HEK293 (cell line): ENCODE measurements around the gene STX16.

ENCODE experiments used
- BCL11B ChIP-seq: fragments of 450-650 bp; formaldehyde crosslinking; IDR thresholded peaks from 2 replicates; pipeline ENCODE4 v1.5.1; 2016; ENCODE audit warnings: low read depth, missing biosample characterization, missing genetic modification characterization
- GLI2 ChIP-seq: fragments of 450-650 bp; formaldehyde crosslinking; IDR thresholded peaks from 2 replicates; pipeline ENCODE4; 2017; ENCODE audit warnings: missing biosample characterization, missing genetic modification characterization, low read depth, borderline replicate concordance
- GLI4 ChIP-seq: fragments of 450-650 bp; formaldehyde crosslinking; IDR thresholded peaks from 2 replicates; pipeline ENCODE4 v1.5.1; 2016; ENCODE audit warnings: missing biosample characterization, missing genetic modification characterization
- GLIS2 ChIP-seq: fragments of 450-650 bp; formaldehyde crosslinking; IDR thresholded peaks from 2 replicates; pipeline ENCODE4 v1.5.1; 2016; ENCODE audit warnings: missing biosample characterization, missing genetic modification characterization
- KLF10 ChIP-seq: fragments of 450-650 bp; IDR thresholded peaks from 2 replicates; pipeline ENCODE4 v1.5.1; 2018; ENCODE audit warnings: missing biosample characterization, mild to moderate bottlenecking, missing genetic modification characterization
- SCRT1 ChIP-seq: fragments of 450-650 bp; formaldehyde crosslinking; IDR thresholded peaks from 2 replicates; pipeline ENCODE4 v1.5.1; 2016; ENCODE audit warnings: missing biosample characterization, missing genetic modification characterization, borderline replicate concordance
- SP3 ChIP-seq: fragments of 450-650 bp; formaldehyde crosslinking; IDR thresholded peaks from 2 replicates; pipeline ENCODE4 v1.5.1; 2016; ENCODE audit warnings: missing biosample characterization, missing genetic modification characterization
- ZBTB21 ChIP-seq: fragments of 450-650 bp; formaldehyde crosslinking; IDR thresholded peaks from 2 replicates; pipeline ENCODE4 v1.5.1; 2017; ENCODE audit warnings: missing biosample characterization, missing genetic modification characterization
- ZFP37 ChIP-seq: fragments of 450-650 bp; formaldehyde crosslinking; IDR thresholded peaks from 2 replicates; pipeline ENCODE4 v1.5.1; 2016; ENCODE audit warnings: missing biosample characterization, missing genetic modification characterization
- ZNF112 ChIP-seq: fragments of 450-650 bp; formaldehyde crosslinking; IDR thresholded peaks from 2 replicates; pipeline ENCODE4 v1.5.0; 2017; ENCODE audit warnings: missing biosample characterization, missing genetic modification characterization
- ZNF132 ChIP-seq: fragments of 450-650 bp; formaldehyde crosslinking; IDR thresholded peaks from 2 replicates; pipeline ENCODE4 v1.5.1; 2017; ENCODE audit warnings: missing biosample characterization, missing genetic modification characterization, borderline replicate concordance
- ZNF239 ChIP-seq: fragments of 450-650 bp; formaldehyde crosslinking; IDR thresholded peaks from 2 replicates; pipeline ENCODE4 v1.5.1; 2016; ENCODE audit warnings: missing biosample characterization, missing genetic modification characterization
- ZNF302 ChIP-seq: fragments of 450-650 bp; formaldehyde crosslinking; IDR thresholded peaks from 2 replicates; pipeline ENCODE4 v1.5.1; 2016; ENCODE audit warnings: missing biosample characterization, missing genetic modification characterization, low read depth
- ZNF391 ChIP-seq: fragments of 450-650 bp; formaldehyde crosslinking; IDR thresholded peaks from 2 replicates; pipeline ENCODE4 v1.5.1; 2016; ENCODE audit warnings: low read depth, missing biosample characterization, missing genetic modification characterization, borderline replicate concordance
- ZNF416 ChIP-seq: fragments of 450-650 bp; formaldehyde crosslinking; IDR thresholded peaks from 2 replicates; pipeline ENCODE4 v1.5.1; 2016; ENCODE audit warnings: missing biosample characterization, missing genetic modification characterization
- ZNF555 ChIP-seq: fragments of 450-650 bp; formaldehyde crosslinking; conservative IDR thresholded peaks from 2 replicates; pipeline ENCODE4 v1.5.1; 2017; ENCODE audit warnings: missing biosample characterization, mild to moderate bottlenecking, missing genetic modification characterization, inconsistent platforms
- ZNF558 ChIP-seq: fragments of 450-650 bp; formaldehyde crosslinking; IDR thresholded peaks from 2 replicates; pipeline ENCODE4 v1.5.1; 2016; ENCODE audit warnings: missing biosample characterization, missing genetic modification characterization
- ZNF600 ChIP-seq: fragments of 450-650 bp; formaldehyde crosslinking; IDR thresholded peaks from 2 replicates; pipeline ENCODE4 v1.5.1; 2016; ENCODE audit warnings: missing biosample characterization, missing genetic modification characterization
- ZNF626 ChIP-seq: fragments of 450-650 bp; sonication (Bioruptor Pico); formaldehyde crosslinking; IDR thresholded peaks from 2 replicates; pipeline ENCODE4 v1.5.1; 2018; ENCODE audit warnings: missing biosample characterization, missing genetic modification characterization, inconsistent platforms
- ZNF791 ChIP-seq: fragments of 450-650 bp; formaldehyde crosslinking; IDR thresholded peaks from 2 replicates; pipeline ENCODE4 v1.5.1; 2016; ENCODE audit warnings: missing biosample characterization, missing genetic modification characterization
- ZNF830 ChIP-seq: fragments of 450-650 bp; IDR thresholded peaks from 2 replicates; pipeline ENCODE4 v1.5.0; 2018; ENCODE audit warnings: missing biosample characterization, missing genetic modification characterization, low read depth, mild to moderate bottlenecking, moderate library complexity
- ZXDB ChIP-seq: fragments of 450-650 bp; formaldehyde crosslinking; IDR thresholded peaks from 2 replicates; pipeline ENCODE4 v1.5.1; 2016; ENCODE audit warnings: missing biosample characterization, missing genetic modification characterization
- TF ChIP-seq, protein P1 (sequence below): fragments of 450-650 bp; formaldehyde crosslinking; IDR thresholded peaks from 2 replicates; pipeline ENCODE4 v1.5.1; 2016; ENCODE audit warnings: missing biosample characterization, missing genetic modification characterization
- TF ChIP-seq, protein P2 (sequence below): fragments of 450-650 bp; formaldehyde crosslinking; IDR thresholded peaks from 2 replicates; pipeline ENCODE4 v1.5.1; 2016; ENCODE audit warnings: missing biosample characterization, missing genetic modification characterization
- TF ChIP-seq, protein P3 (sequence below): fragments of 450-650 bp; formaldehyde crosslinking; IDR thresholded peaks from 2 replicates; pipeline ENCODE4 v1.5.1; 2016; ENCODE audit warnings: missing biosample characterization, missing genetic modification characterization
- TF ChIP-seq, protein P4 (sequence below): fragments of 450-650 bp; formaldehyde crosslinking; conservative IDR thresholded peaks from 2 replicates; pipeline ENCODE4 v1.5.1; 2016; ENCODE audit warnings: low read depth, missing biosample characterization, missing genetic modification characterization

Gene STX16

DNA sequence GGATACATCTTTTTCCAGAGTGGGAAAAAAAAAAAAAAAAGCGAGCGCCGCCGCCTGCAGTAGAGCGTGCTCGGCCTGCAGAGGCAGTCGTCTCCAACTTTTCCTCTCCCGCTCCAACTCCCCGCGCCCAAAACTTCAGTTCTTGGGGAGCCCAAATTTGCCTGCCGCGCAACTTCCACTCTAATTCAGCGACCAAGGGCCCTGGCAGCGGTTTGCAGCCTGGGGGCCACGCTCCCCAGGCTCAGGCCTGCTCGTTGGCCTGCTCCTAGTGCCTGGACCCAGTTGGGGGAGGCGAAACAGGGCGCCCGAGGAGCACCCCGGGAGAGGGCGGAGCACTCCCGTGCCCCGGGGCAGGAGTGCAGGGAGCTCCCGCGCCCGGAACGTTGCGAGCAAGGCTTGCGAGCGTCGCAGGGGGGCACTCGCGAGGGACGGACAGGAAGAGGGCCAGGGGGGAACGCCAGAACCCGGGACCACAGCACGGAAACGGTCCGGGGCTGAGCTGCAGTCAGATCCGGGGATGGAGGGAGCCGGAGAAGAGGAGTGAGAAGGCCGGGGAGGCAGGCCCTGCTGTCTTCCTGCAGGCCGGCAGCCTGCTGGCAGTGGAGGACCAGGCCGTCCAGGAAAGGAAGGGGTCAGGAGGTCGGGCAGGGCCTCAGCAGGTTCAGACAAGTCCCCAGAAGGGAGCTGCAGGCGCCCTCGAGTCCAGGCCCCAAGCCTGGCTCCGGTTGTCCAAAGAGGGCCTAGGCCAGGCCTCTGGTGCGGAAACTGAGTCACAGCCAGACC lies at the start of gene STX16 (continued):
- TF ChIP-seq SCRT1 = peak; percentile 87
- peak; percentile 98 for TF ChIP-seq GLI4 (tag by site-specific recombination)
- TF ChIP-seq ZNF239 (tag by site-specific recombination) = peak; percentile 96
- TF ChIP-seq, protein P1, sequence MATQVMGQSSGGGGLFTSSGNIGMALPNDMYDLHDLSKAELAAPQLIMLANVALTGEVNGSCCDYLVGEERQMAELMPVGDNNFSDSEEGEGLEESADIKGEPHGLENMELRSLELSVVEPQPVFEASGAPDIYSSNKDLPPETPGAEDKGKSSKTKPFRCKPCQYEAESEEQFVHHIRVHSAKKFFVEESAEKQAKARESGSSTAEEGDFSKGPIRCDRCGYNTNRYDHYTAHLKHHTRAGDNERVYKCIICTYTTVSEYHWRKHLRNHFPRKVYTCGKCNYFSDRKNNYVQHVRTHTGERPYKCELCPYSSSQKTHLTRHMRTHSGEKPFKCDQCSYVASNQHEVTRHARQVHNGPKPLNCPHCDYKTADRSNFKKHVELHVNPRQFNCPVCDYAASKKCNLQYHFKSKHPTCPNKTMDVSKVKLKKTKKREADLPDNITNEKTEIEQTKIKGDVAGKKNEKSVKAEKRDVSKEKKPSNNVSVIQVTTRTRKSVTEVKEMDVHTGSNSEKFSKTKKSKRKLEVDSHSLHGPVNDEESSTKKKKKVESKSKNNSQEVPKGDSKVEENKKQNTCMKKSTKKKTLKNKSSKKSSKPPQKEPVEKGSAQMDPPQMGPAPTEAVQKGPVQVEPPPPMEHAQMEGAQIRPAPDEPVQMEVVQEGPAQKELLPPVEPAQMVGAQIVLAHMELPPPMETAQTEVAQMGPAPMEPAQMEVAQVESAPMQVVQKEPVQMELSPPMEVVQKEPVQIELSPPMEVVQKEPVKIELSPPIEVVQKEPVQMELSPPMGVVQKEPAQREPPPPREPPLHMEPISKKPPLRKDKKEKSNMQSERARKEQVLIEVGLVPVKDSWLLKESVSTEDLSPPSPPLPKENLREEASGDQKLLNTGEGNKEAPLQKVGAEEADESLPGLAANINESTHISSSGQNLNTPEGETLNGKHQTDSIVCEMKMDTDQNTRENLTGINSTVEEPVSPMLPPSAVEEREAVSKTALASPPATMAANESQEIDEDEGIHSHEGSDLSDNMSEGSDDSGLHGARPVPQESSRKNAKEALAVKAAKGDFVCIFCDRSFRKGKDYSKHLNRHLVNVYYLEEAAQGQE (tag by site-specific recombination) = peak; percentile 88
- TF ChIP-seq ZNF626 = peak; percentile 86
- peak; percentile 79 for TF ChIP-seq ZBTB21 (tag by site-specific recombination)
- peak; percentile 100 for TF ChIP-seq ZFP37 (tag by site-specific recombination)
- TF ChIP-seq GLIS2 (tag by site-specific recombination) = peak; percentile 96
- TF ChIP-seq KLF10 (tag by site-specific recombination) = peak; percentile 82
- TF ChIP-seq, protein P2, sequence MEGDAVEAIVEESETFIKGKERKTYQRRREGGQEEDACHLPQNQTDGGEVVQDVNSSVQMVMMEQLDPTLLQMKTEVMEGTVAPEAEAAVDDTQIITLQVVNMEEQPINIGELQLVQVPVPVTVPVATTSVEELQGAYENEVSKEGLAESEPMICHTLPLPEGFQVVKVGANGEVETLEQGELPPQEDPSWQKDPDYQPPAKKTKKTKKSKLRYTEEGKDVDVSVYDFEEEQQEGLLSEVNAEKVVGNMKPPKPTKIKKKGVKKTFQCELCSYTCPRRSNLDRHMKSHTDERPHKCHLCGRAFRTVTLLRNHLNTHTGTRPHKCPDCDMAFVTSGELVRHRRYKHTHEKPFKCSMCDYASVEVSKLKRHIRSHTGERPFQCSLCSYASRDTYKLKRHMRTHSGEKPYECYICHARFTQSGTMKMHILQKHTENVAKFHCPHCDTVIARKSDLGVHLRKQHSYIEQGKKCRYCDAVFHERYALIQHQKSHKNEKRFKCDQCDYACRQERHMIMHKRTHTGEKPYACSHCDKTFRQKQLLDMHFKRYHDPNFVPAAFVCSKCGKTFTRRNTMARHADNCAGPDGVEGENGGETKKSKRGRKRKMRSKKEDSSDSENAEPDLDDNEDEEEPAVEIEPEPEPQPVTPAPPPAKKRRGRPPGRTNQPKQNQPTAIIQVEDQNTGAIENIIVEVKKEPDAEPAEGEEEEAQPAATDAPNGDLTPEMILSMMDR (tag by site-specific recombination) = peak; percentile 92
- no peak for TF ChIP-seq ZNF416 (tag by site-specific recombination)
- TF ChIP-seq SP3 (tag by site-specific recombination) = peak; percentile 92
- no peak for TF ChIP-seq ZNF132 (tag by site-specific recombination)
- no peak for TF ChIP-seq ZNF555 (tag by site-specific recombination)
- peak; percentile 89; the same call in 1 of the 2 replicates for TF ChIP-seq ZNF302 (tag by site-specific recombination)
- peak; percentile 96 for TF ChIP-seq ZNF600 (tag by site-specific recombination)
- peak; percentile 100 for TF ChIP-seq ZNF391 (tag by site-specific recombination)
- TF ChIP-seq GLI2 (tag by site-specific recombination) = no peak; the same call in 1 of the 2 replicates
- no peak for TF ChIP-seq BCL11B (tag by site-specific recombination)
- no peak; the same call in 1 of the 2 replicates for TF ChIP-seq ZNF558 (tag by site-specific recombination)
- peak; percentile 99 for TF ChIP-seq ZXDB (tag by site-specific recombination)
- TF ChIP-seq, protein P3, sequence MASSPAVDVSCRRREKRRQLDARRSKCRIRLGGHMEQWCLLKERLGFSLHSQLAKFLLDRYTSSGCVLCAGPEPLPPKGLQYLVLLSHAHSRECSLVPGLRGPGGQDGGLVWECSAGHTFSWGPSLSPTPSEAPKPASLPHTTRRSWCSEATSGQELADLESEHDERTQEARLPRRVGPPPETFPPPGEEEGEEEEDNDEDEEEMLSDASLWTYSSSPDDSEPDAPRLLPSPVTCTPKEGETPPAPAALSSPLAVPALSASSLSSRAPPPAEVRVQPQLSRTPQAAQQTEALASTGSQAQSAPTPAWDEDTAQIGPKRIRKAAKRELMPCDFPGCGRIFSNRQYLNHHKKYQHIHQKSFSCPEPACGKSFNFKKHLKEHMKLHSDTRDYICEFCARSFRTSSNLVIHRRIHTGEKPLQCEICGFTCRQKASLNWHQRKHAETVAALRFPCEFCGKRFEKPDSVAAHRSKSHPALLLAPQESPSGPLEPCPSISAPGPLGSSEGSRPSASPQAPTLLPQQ (tag by site-specific recombination) = peak; percentile 96
- TF ChIP-seq ZNF112 (tag by site-specific recombination) = no peak
- TF ChIP-seq ZNF830 (tag by site-specific recombination) = no peak
- TF ChIP-seq, protein P4, sequence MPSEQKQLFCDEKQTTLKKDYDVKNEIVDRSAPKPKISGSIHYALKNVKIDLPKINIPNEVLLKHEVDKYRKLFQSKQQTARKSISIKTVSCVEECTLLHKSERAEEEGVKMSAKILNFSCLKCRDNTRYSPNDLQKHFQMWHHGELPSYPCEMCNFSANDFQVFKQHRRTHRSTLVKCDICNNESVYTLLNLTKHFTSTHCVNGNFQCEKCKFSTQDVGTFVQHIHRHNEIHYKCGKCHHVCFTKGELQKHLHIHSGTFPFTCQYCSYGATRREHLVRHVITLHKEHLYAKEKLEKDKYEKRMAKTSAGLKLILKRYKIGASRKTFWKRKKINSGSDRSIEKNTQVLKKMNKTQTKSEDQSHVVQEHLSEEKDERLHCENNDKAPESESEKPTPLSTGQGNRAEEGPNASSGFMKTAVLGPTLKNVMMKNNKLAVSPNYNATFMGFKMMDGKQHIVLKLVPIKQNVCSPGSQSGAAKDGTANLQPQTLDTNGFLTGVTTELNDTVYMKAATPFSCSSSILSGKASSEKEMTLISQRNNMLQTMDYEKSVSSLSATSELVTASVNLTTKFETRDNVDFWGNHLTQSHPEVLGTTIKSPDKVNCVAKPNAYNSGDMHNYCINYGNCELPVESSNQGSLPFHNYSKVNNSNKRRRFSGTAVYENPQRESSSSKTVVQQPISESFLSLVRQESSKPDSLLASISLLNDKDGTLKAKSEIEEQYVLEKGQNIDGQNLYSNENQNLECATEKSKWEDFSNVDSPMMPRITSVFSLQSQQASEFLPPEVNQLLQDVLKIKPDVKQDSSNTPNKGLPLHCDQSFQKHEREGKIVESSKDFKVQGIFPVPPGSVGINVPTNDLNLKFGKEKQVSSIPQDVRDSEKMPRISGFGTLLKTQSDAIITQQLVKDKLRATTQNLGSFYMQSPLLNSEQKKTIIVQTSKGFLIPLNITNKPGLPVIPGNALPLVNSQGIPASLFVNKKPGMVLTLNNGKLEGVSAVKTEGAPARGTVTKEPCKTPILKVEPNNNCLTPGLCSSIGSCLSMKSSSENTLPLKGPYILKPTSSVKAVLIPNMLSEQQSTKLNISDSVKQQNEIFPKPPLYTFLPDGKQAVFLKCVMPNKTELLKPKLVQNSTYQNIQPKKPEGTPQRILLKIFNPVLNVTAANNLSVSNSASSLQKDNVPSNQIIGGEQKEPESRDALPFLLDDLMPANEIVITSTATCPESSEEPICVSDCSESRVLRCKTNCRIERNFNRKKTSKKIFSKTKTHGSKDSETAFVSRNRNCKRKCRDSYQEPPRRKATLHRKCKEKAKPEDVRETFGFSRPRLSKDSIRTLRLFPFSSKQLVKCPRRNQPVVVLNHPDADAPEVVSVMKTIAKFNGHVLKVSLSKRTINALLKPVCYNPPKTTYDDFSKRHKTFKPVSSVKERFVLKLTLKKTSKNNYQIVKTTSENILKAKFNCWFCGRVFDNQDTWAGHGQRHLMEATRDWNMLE = peak; percentile 93
- TF ChIP-seq ZNF791 (tag by site-specific recombination) = 0 out of 2 replicates have a peak, but pooled peaks have one; percentile 10
